Astrocyte of the spinal cord (primary cell): ENCODE measurements around the gene ZNF124.
"Not testable (repeated sequence)": the region's sequence is repeated elsewhere in the genome, so short reads cannot be mapped to it uniquely, and the experiment has no call there.

ENCODE experiments used
- DNase-seq: peaks from one replicate; pipeline ENCODE4 v3.0.0; 2011; ENCODE audit warnings: low read depth, low spot score
- H3K4me3 ChIP-seq: 2 replicates; pipeline ENCODE4 v1.5.1; 2011; ENCODE audit warnings: low read depth, mild to moderate bottlenecking, low read length, moderate library complexity
- CTCF ChIP-seq: IDR thresholded peaks from 2 replicates; pipeline ENCODE4 v1.5.1; 2012; ENCODE audit warnings: low read depth, mild to moderate bottlenecking, low read length, inconsistent platforms
- in situ Hi-C: cut with HindIII; loops from 2 replicates; pipeline ENCODE4 v1.10.0; 2017; ENCODE audit warnings: low sequenced_read_pairs

ZNF124 gene

GRCh38 chr1:247121382-247121781 lies 50.4 kb downstream of the ZNF124 start:
- no peak overlapping the region for H3K4me3 ChIP-seq
- no peak for TF ChIP-seq CTCF
- no peak for DNase-seq
- in situ Hi-C loops = no loop called here

- in situ Hi-C loops, DNase-seq, H3K4me3 ChIP-seq: not testable (repeated sequence)
Measured at GRCh38 chr1:247120408-247120668, 51.5 kb downstream of the ZNF124 start.

- TF ChIP-seq CTCF = no peak
- no peak for DNase-seq
- in situ Hi-C loops = no loop called here
- H3K4me3 ChIP-seq = no peak overlapping the region
Measured at GRCh38 chr1:247119600-247120407, 52.0 kb downstream of the ZNF124 start.

GRCh38 chr1:247118946-247119446 lies 52.8 kb downstream of the ZNF124 start:
- in situ Hi-C loops = no loop called here
- peak; percentile 34 for TF ChIP-seq CTCF
- no peak overlapping the region for H3K4me3 ChIP-seq
- DNase-seq = peak; percentile 8

GRCh38 chr1:247115545-247115944 lies 56.3 kb downstream of the ZNF124 start:
- DNase-seq = no peak
- H3K4me3 ChIP-seq = no peak overlapping the region
- in situ Hi-C loops = no loop called here
- no peak for TF ChIP-seq CTCF

GRCh38 chr1:247115141-247115510 lies 56.7 kb downstream of the ZNF124 start:
- no peak for DNase-seq
- TF ChIP-seq CTCF = no peak
- H3K4me3 ChIP-seq = no peak overlapping the region
- in situ Hi-C loops = no loop called here

GRCh38 chr1:247114351-247115140 lies 57.3 kb downstream of the ZNF124 start:
- in situ Hi-C loops = no loop called here
- H3K4me3 ChIP-seq = no peak overlapping the region
- TF ChIP-seq CTCF = no peak
- DNase-seq = no peak
